Measurements from ENCODE around the gene SLC6A6.

The SLC6A6 gene

GRCh38 chr3:14372587-14372986, 29.8 kb upstream of the SLC6A6 start:
- Histone ChIP-seq H3K27me3 (ENCODE audit: insufficient read depth, low read length) (0 out of 2 replicates have a peak, but pooled peaks cover 9% of the 10 kb centered on the region), H4K20me1 (ENCODE audit: insufficient read depth, low read length) (no peaks in the 10 kb centered on the region), H3K36me3 (ENCODE audit: insufficient read depth, low read length) (no peaks in the 10 kb centered on the region), H3K9ac (ENCODE audit: low read length) (no peak overlapping the region), H2AFZ (ENCODE audit: low read length) (no peak overlapping the region), H3K4me1 (ENCODE audit: insufficient read depth, low read length, severe bottlenecking) (no peaks in the 10 kb centered on the region), H3K9me3 (ENCODE audit: low read length) (no peaks in the 10 kb centered on the region), H3K4me3 (ENCODE audit: low read depth, low read length, poor library complexity, severe bottlenecking) (no peak overlapping the region), H3F3A (ENCODE audit: insufficient read depth, low read length) (no peaks in the 10 kb centered on the region), H3K79me2 (ENCODE audit: insufficient read depth, low read length) (no peaks in the 10 kb centered on the region), H3K4me2 (ENCODE audit: low read length) (no peak overlapping the region), H3K9me2 (ENCODE audit: low read depth, low read length) (no peaks in the 10 kb centered on the region), H3K27ac (ENCODE audit: low read depth, low read length, poor library complexity, severe bottlenecking) (no peak overlapping the region)
- TF ChIP-seq EZH2 (IDR thresholded peaks at IDR 0.05; ENCODE audit: borderline replicate concordance, low read length) (no peak), CTCF (IDR thresholded peaks at IDR 0.05; ENCODE audit: low read length) (no peak)

GRCh38 chr3:14373753-14374376, 28.5 kb upstream of the SLC6A6 start:
- Histone ChIP-seq H3K4me3 (ENCODE audit: low read depth, low read length, poor library complexity, severe bottlenecking) (no peak overlapping the region), H3K4me2 (ENCODE audit: low read length) (no peak overlapping the region), H2AFZ (ENCODE audit: low read length) (no peak overlapping the region), H4K20me1 (ENCODE audit: insufficient read depth, low read length) (no peaks in the 10 kb centered on the region), H3K9me3 (ENCODE audit: low read length) (no peaks in the 10 kb centered on the region), H3K79me2 (ENCODE audit: insufficient read depth, low read length) (no peaks in the 10 kb centered on the region), H3K4me1 (ENCODE audit: insufficient read depth, low read length, severe bottlenecking) (no peaks in the 10 kb centered on the region), H3K27ac (ENCODE audit: low read depth, low read length, poor library complexity, severe bottlenecking) (no peak overlapping the region), H3K36me3 (ENCODE audit: insufficient read depth, low read length) (no peaks in the 10 kb centered on the region), H3K9ac (ENCODE audit: low read length) (no peak overlapping the region), H3F3A (ENCODE audit: insufficient read depth, low read length) (no peaks in the 10 kb centered on the region), H3K27me3 (ENCODE audit: insufficient read depth, low read length) (0 out of 2 replicates have a peak, but pooled peaks cover 9% of the 10 kb centered on the region), H3K9me2 (ENCODE audit: low read depth, low read length) (no peaks in the 10 kb centered on the region)
- TF ChIP-seq CTCF (IDR thresholded peaks at IDR 0.05; ENCODE audit: low read length) (no peak), EZH2 (IDR thresholded peaks at IDR 0.05; ENCODE audit: borderline replicate concordance, low read length) (no peak)

GRCh38 chr3:14374444-14374883, 27.9 kb upstream of the SLC6A6 start:
- TF ChIP-seq CTCF (IDR thresholded peaks at IDR 0.05; ENCODE audit: low read length) (no peak), EZH2 (IDR thresholded peaks at IDR 0.05; ENCODE audit: borderline replicate concordance, low read length) (no peak)
- no peaks in the 10 kb centered on the region for H3K9me2 ChIP-seq (ENCODE audit: low read depth, low read length)
- no peak overlapping the region for H3K4me3 ChIP-seq (ENCODE audit: low read depth, low read length, poor library complexity, severe bottlenecking)
- H3K79me2 ChIP-seq (ENCODE audit: insufficient read depth, low read length) = no peaks in the 10 kb centered on the region
- H3K27me3 ChIP-seq (ENCODE audit: insufficient read depth, low read length) = 0 out of 2 replicates have a peak, but pooled peaks cover 9% of the 10 kb centered on the region
- H2AFZ ChIP-seq (ENCODE audit: low read length) = no peak overlapping the region
- no peaks in the 10 kb centered on the region for H3K9me3 ChIP-seq (ENCODE audit: low read length)
- H4K20me1 ChIP-seq (ENCODE audit: insufficient read depth, low read length) = no peaks in the 10 kb centered on the region
- no peaks in the 10 kb centered on the region for H3K36me3 ChIP-seq (ENCODE audit: insufficient read depth, low read length)
- H3K9ac ChIP-seq (ENCODE audit: low read length) = no peak overlapping the region
- H3K4me1 ChIP-seq (ENCODE audit: insufficient read depth, low read length, severe bottlenecking) = no peaks in the 10 kb centered on the region
- H3K4me2 ChIP-seq (ENCODE audit: low read length) = no peak overlapping the region
- H3F3A ChIP-seq (ENCODE audit: insufficient read depth, low read length) = no peaks in the 10 kb centered on the region
- H3K27ac ChIP-seq (ENCODE audit: low read depth, low read length, poor library complexity, severe bottlenecking) = no peak overlapping the region

Data from OCI-LY1 (cell line).